IPS DF 6.9 (cell line): Measurements from ENCODE around the gene MAP6.

Source experiments
- DNase-seq: peaks from one replicate; pipeline ENCODE4 v3.0.0-alpha.2; 2013; ENCODE audit warnings: low read depth, low spot score
- H3K27ac ChIP-seq: one replicate; pipeline ENCODE4 v1.5.1; 2013; ENCODE audit warnings: low read length, control low read depth
- H3K27me3 ChIP-seq: 2 replicates; pipeline ENCODE4 v1.6.1; 2013; ENCODE audit warnings: mild to moderate bottlenecking, low read length; ENCODE audit not compliant: control insufficient read depth, insufficient read depth
- H3K36me3 ChIP-seq: 2 replicates; pipeline ENCODE4 v1.6.1; 2013; ENCODE audit warnings: low read length; ENCODE audit not compliant: control insufficient read depth, insufficient read depth
- H3K4me1 ChIP-seq: 2 replicates; pipeline ENCODE4 v1.6.1; 2013; ENCODE audit warnings: low read length; ENCODE audit not compliant: control insufficient read depth, insufficient read depth
- H3K4me3 ChIP-seq: 2 replicates; pipeline ENCODE4 v1.5.1; 2013; ENCODE audit warnings: mild to moderate bottlenecking, low read length
- H3K9me3 ChIP-seq: 2 replicates; pipeline ENCODE4 v1.6.1; 2013; ENCODE audit warnings: low read length, inconsistent platforms; ENCODE audit not compliant: control insufficient read depth, insufficient read depth
- WGBS: extraction: QIAGEN DNeasy Blood & Tissue Kit; methylation state at CpG from one replicate; pipeline ENCODE4 v1.1.7; 2013; ENCODE audit warnings: mixed read lengths, missing lambda C conversion rate; ENCODE audit not compliant: insufficient read length, insufficient coverage; 5-methylcytosine and 5-hydroxymethylcytosine counted together

MAP6 gene

GRCh38 chr11:75603791-75604736 lies 64.8 kb downstream of the MAP6 start:
- Histone ChIP-seq H3K9me3 (no peaks in the 10 kb centered on the region), H3K4me3 (no peak overlapping the region), H3K27ac (no peak overlapping the region), H3K27me3 (no peaks in the 10 kb centered on the region), H3K4me1 (no peaks in the 10 kb centered on the region), H3K36me3 (no peaks in the 10 kb centered on the region)
- no CpG with 5 or more reads among the region's 16 CpGs for WGBS
- DNase-seq, result no peak

GRCh38 chr11:75602951-75603350 lies 65.9 kb downstream of the MAP6 start:
- Histone ChIP-seq H3K4me1 (no peaks in the 10 kb centered on the region), H3K9me3 (no peaks in the 10 kb centered on the region), H3K36me3 (no peaks in the 10 kb centered on the region), H3K27me3 (no peaks in the 10 kb centered on the region), H3K27ac (no peak overlapping the region), H3K4me3 (no peak overlapping the region)
- no peak for DNase-seq
- WGBS, result no CpG with 5 or more reads among the region's 8 CpGs

- H3K36me3 ChIP-seq, result no peaks in the 10 kb centered on the region
- H3K4me3 ChIP-seq, result no peak overlapping the region
- no peak for DNase-seq
- H3K4me1 ChIP-seq, result no peaks in the 10 kb centered on the region
- H3K27ac ChIP-seq, result no peak overlapping the region
- H3K27me3 ChIP-seq, result no peaks in the 10 kb centered on the region
- no peaks in the 10 kb centered on the region for H3K9me3 ChIP-seq
- WGBS, result no CpG with 5 or more reads among the region's 7 CpGs
These were observed 67.3 kb downstream of the MAP6 start for GRCh38 chr11:75601494-75601893.

GRCh38 chr11:75600356-75600755 lies 68.5 kb downstream of the MAP6 start:
- H3K36me3 ChIP-seq, result no peaks in the 10 kb centered on the region
- no CpG with 5 or more reads among the region's 3 CpGs for WGBS
- no peak for DNase-seq
- H3K9me3 ChIP-seq, result no peaks in the 10 kb centered on the region
- H3K27me3 ChIP-seq, result no peaks in the 10 kb centered on the region
- no peak overlapping the region for H3K27ac ChIP-seq
- no peak overlapping the region for H3K4me3 ChIP-seq
- H3K4me1 ChIP-seq, result no peaks in the 10 kb centered on the region

- Histone ChIP-seq H3K36me3 (no peaks in the 10 kb centered on the region), H3K4me1 (no peaks in the 10 kb centered on the region), H3K4me3 (no peak overlapping the region), H3K27me3 (no peaks in the 10 kb centered on the region; the same call in 1 of the 2 replicates), H3K27ac (no peak overlapping the region), H3K9me3 (no peaks in the 10 kb centered on the region)
- no peak for DNase-seq
- WGBS, result no CpG with 5 or more reads among the region's 7 CpGs
These were observed 69.9 kb downstream of the MAP6 start for GRCh38 chr11:75598900-75599299.

GRCh38 chr11:75598264-75598663 lies 70.6 kb downstream of the MAP6 start:
- no peaks in the 10 kb centered on the region; the same call in 1 of the 2 replicates for H3K27me3 ChIP-seq
- H3K27ac ChIP-seq, result no peak overlapping the region
- no peaks in the 10 kb centered on the region for H3K36me3 ChIP-seq
- H3K9me3 ChIP-seq, result no peaks in the 10 kb centered on the region
- no peaks in the 10 kb centered on the region for H3K4me1 ChIP-seq
- no peak for DNase-seq
- H3K4me3 ChIP-seq, result no peak overlapping the region

- H3K36me3 ChIP-seq, result no peaks in the 10 kb centered on the region
- H3K9me3 ChIP-seq, result no peaks in the 10 kb centered on the region
- WGBS, result no CpG with 5 or more reads among the region's 4 CpGs
- H3K27me3 ChIP-seq, result no peaks in the 10 kb centered on the region; the same call in 1 of the 2 replicates
- no peak overlapping the region for H3K4me3 ChIP-seq
- H3K4me1 ChIP-seq, result no peaks in the 10 kb centered on the region
- no peak for DNase-seq
- no peak overlapping the region for H3K27ac ChIP-seq
These were observed 71.2 kb downstream of the MAP6 start for GRCh38 chr11:75597636-75598035.

- Histone ChIP-seq H3K36me3 (no peaks in the 10 kb centered on the region), H3K27me3 (no peaks in the 10 kb centered on the region; the same call in 1 of the 2 replicates)
- WGBS, result no CpG with 5 or more reads among the region's 4 CpGs
These were observed 71.9 kb downstream of the MAP6 start for GRCh38 chr11:75596914-75597313.

GRCh38 chr11:75595429-75595828 lies 73.4 kb downstream of the MAP6 start:
- Histone ChIP-seq H3K27ac (no peak overlapping the region), H3K4me3 (no peak overlapping the region), H3K4me1 (no peaks in the 10 kb centered on the region), H3K9me3 (no peaks in the 10 kb centered on the region), H3K27me3 (no peaks in the 10 kb centered on the region; the same call in 1 of the 2 replicates), H3K36me3 (no peaks in the 10 kb centered on the region)
- DNase-seq, result no peak
- WGBS, result no CpG with 5 or more reads among the region's 2 CpGs

More at GRCh38 chr11:75596914-75597313, 71.9 kb downstream of the MAP6 start:
- Histone ChIP-seq H3K4me1 (no peaks in the 10 kb centered on the region), H3K4me3 (no peak overlapping the region), H3K9me3 (no peaks in the 10 kb centered on the region), H3K27ac (no peak overlapping the region)
- DNase-seq, result no peak

GRCh38 chr11:75594211-75594610 lies 74.6 kb downstream of the MAP6 start:
- no peak overlapping the region for H3K4me3 ChIP-seq
- no peak overlapping the region for H3K27ac ChIP-seq
- DNase-seq, result no peak
- no CpG with 5 or more reads among the region's 6 CpGs for WGBS
- no peaks in the 10 kb centered on the region; the same call in 1 of the 2 replicates for H3K27me3 ChIP-seq
- no peaks in the 10 kb centered on the region for H3K9me3 ChIP-seq
- H3K36me3 ChIP-seq, result no peaks in the 10 kb centered on the region
- H3K4me1 ChIP-seq, result no peaks in the 10 kb centered on the region
